GM23338 (cell line): ENCODE data around the gene FUT1. TPM values are rescaled to one million over a fixed set of nuclear protein-coding genes. Genes with fewer than 3 reads are reported as not detected.

Experiments
- ATAC-seq: fragments of 200-7000 bp; cut with Tn5 transposase; 3 replicates; pipeline ENCODE4 v1.9.1; 2020
- DNase-seq: peaks from one replicate; pipeline ENCODE4 v3.0.0-alpha.2; 2015; ENCODE audit warnings: low spot score
- H2AFZ ChIP-seq: fragments of 200-600 bp; sonication (generic); 2 replicates; pipeline ENCODE4 v1.8.0; 2016; ENCODE audit warnings: antibody characterized with exemption, mild to moderate bottlenecking, moderate library complexity
- H3F3A ChIP-seq: fragments of 200-600 bp; sonication (generic); replicated peaks from 2 replicates; pipeline ENCODE4 v1.8.0; 2017; ENCODE audit warnings: antibody characterized with exemption, mixed run types, low read depth
- H3K27ac ChIP-seq: fragments of 200-600 bp; sonication (generic); 2 replicates; pipeline ENCODE4 v1.6.1; 2016; ENCODE audit warnings: low read depth
- H3K27me3 ChIP-seq: fragments of 200-600 bp; sonication (generic); 2 replicates; pipeline ENCODE4 v1.8.0; 2016; ENCODE audit warnings: mild to moderate bottlenecking, mixed run types, moderate library complexity; ENCODE audit not compliant: insufficient read depth
- H3K36me3 ChIP-seq: fragments of 200-600 bp; sonication (generic); 2 replicates; pipeline ENCODE4 v1.8.0; 2016; ENCODE audit warnings: mild to moderate bottlenecking; ENCODE audit not compliant: insufficient read depth
- H3K4me1 ChIP-seq: fragments of 200-600 bp; sonication (generic); 2 replicates; pipeline ENCODE4 v1.8.0; 2016; ENCODE audit warnings: mild to moderate bottlenecking, moderate library complexity; ENCODE audit not compliant: insufficient read depth
- H3K4me2 ChIP-seq: fragments of 200-600 bp; sonication (generic); 2 replicates; pipeline ENCODE4 v1.7.1; 2017; ENCODE audit warnings: mixed run types
- H3K4me3 ChIP-seq: fragments of 200-600 bp; sonication (generic); 2 replicates; pipeline ENCODE4 v1.6.1; 2016; ENCODE audit warnings: mixed run types
- H3K79me2 ChIP-seq: fragments of 200-600 bp; sonication (generic); replicated peaks from 2 replicates; pipeline ENCODE4 v1.8.0; 2017; ENCODE audit warnings: mild to moderate bottlenecking; ENCODE audit not compliant: insufficient read depth
- H3K9me2 ChIP-seq: fragments of 200-600 bp; sonication (generic); 2 replicates; pipeline ENCODE4 v1.8.0; 2017; ENCODE audit not compliant: insufficient read depth
- H4K20me1 ChIP-seq: fragments of 200-600 bp; sonication (generic); replicated peaks from 2 replicates; pipeline ENCODE4 v1.8.0; 2017; ENCODE audit warnings: mild to moderate bottlenecking; ENCODE audit not compliant: insufficient read depth
- H3K27ac Mint-ChIP-seq: 2 replicates; pipeline ENCODE4 v1.8.0; 2020; ENCODE audit warnings: inconsistent platforms, mild to moderate bottlenecking, moderate library complexity, mixed read lengths
- H3K27me3 Mint-ChIP-seq: 3 replicates; pipeline ENCODE4 v1.8.0; 2022; ENCODE audit warnings: low read depth, mild to moderate bottlenecking, moderate library complexity, mixed read lengths, inconsistent platforms; ENCODE audit not compliant: insufficient read depth, poor library complexity
- H3K36me3 Mint-ChIP-seq: 3 replicates; pipeline ENCODE4 v1.8.0; 2021; ENCODE audit warnings: low read depth, mild to moderate bottlenecking, inconsistent platforms, moderate library complexity, mixed read lengths
- H3K4me1 Mint-ChIP-seq: 3 replicates; pipeline ENCODE4 v1.8.0; 2020; ENCODE audit warnings: mild to moderate bottlenecking, inconsistent platforms, mixed read lengths
- H3K4me3 Mint-ChIP-seq: 3 replicates; pipeline ENCODE4 v1.8.0; 2021; ENCODE audit warnings: moderate library complexity, mild to moderate bottlenecking, inconsistent platforms, mixed read lengths
- H3K9me3 Mint-ChIP-seq: 3 replicates; pipeline ENCODE4 v1.8.0; 2020; ENCODE audit warnings: moderate library complexity, mild to moderate bottlenecking, inconsistent platforms, mixed read lengths
- CREB1 ChIP-seq: fragments of 250-450 bp; sonication (Bioruptor Pico); IDR thresholded peaks from 2 replicates; pipeline ENCODE4 v1.5.0; 2020; ENCODE audit warnings: low read depth, mild to moderate bottlenecking, moderate library complexity
- EZH2 ChIP-seq: fragments of 200-600 bp; sonication (generic); IDR thresholded peaks from one replicate; pipeline ENCODE4 v1.8.0; 2017; ENCODE audit warnings: antibody characterized with exemption, mild to moderate bottlenecking, low read depth; ENCODE audit not compliant: unreplicated experiment
- NANOG ChIP-seq: IDR thresholded peaks from 2 replicates; pipeline ENCODE4 v1.6.1; 2016; ENCODE audit warnings: antibody characterized with exemption, borderline replicate concordance
- STAT1 ChIP-seq: IDR thresholded peaks from one replicate; pipeline ENCODE4 v1.6.1; 2016; ENCODE audit warnings: antibody characterized with exemption; ENCODE audit not compliant: unreplicated experiment
- ZNF114 ChIP-seq: fragments of 250-450 bp; sonication (Bioruptor Pico); IDR thresholded peaks from 2 replicates; pipeline ENCODE4 v1.5.0; 2020; ENCODE audit warnings: mild to moderate bottlenecking, moderate library complexity
- ZNF331 ChIP-seq: fragments of 250-450 bp; sonication (Bioruptor Pico); IDR thresholded peaks from 2 replicates; pipeline ENCODE4 v1.5.0; 2020; ENCODE audit warnings: low read depth, mild to moderate bottlenecking, moderate library complexity
- polyA plus RNA-seq: library from polyadenylated mRNA; unstranded; fragments of >200 nt; fragmentation: Nextera tagmentation; extraction: Ambion mirVana; gene quantifications from 2 replicates; pipeline ENCODE4 v1.2.1, GENCODE V29; 2016
- total RNA-seq: library from RNA; depleted of rRNA; stranded (reverse); fragments of >200 nt; shearing (Covaris generic); gene quantifications from 2 replicates; pipeline ENCODE4 v1.2.3, GENCODE V29; 2014
- TF ChIP-seq, protein P1 (sequence below): IDR thresholded peaks from 2 replicates; pipeline ENCODE4 v1.6.1; 2016; ENCODE audit warnings: antibody characterized with exemption
- TF ChIP-seq, protein P2 (sequence below): IDR thresholded peaks from one replicate; pipeline ENCODE4 v1.6.1; 2018; ENCODE audit warnings: antibody characterized with exemption; ENCODE audit not compliant: unreplicated experiment
- TF ChIP-seq, protein P3 (sequence below): fragments of 250-450 bp; sonication (Bioruptor Pico); IDR thresholded peaks from 2 replicates; pipeline ENCODE4 v1.5.0; 2020; ENCODE audit warnings: mild to moderate bottlenecking, moderate library complexity

The FUT1 gene
- total and polyA plus RNA-seq, 2 experiments from 2014 or later, result 4.4 to 20.8 TPM

DNA sequence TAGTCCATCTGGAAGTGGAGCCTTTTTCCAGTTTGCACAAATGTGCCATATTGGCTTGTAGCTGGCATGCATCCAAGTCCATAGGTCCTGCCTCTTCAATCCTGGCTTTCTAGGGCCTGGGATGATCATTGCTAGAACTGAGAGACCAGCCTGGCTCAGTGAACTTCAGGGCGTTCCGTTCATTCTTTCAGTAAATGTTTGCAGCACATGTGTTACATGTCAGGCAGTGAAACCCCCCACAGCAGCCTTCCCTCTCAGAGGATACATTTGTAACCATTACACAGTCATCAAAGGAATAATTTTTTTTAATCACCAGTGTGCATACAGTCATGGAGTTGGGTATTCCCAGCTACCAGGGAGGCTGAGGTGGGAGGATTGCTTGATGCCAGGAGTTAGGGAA, 47.0 kb downstream of the FUT1 start (continued):
- TF ChIP-seq, protein P1, sequence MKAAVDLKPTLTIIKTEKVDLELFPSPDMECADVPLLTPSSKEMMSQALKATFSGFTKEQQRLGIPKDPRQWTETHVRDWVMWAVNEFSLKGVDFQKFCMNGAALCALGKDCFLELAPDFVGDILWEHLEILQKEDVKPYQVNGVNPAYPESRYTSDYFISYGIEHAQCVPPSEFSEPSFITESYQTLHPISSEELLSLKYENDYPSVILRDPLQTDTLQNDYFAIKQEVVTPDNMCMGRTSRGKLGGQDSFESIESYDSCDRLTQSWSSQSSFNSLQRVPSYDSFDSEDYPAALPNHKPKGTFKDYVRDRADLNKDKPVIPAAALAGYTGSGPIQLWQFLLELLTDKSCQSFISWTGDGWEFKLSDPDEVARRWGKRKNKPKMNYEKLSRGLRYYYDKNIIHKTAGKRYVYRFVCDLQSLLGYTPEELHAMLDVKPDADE, result no peak
- TF ChIP-seq ZNF331, result no peak
- no peak for TF ChIP-seq ZNF114 (CRISPR knock-in tag)
- no peak for TF ChIP-seq STAT1
- TF ChIP-seq EZH2, result no peak
- TF ChIP-seq, protein P2, sequence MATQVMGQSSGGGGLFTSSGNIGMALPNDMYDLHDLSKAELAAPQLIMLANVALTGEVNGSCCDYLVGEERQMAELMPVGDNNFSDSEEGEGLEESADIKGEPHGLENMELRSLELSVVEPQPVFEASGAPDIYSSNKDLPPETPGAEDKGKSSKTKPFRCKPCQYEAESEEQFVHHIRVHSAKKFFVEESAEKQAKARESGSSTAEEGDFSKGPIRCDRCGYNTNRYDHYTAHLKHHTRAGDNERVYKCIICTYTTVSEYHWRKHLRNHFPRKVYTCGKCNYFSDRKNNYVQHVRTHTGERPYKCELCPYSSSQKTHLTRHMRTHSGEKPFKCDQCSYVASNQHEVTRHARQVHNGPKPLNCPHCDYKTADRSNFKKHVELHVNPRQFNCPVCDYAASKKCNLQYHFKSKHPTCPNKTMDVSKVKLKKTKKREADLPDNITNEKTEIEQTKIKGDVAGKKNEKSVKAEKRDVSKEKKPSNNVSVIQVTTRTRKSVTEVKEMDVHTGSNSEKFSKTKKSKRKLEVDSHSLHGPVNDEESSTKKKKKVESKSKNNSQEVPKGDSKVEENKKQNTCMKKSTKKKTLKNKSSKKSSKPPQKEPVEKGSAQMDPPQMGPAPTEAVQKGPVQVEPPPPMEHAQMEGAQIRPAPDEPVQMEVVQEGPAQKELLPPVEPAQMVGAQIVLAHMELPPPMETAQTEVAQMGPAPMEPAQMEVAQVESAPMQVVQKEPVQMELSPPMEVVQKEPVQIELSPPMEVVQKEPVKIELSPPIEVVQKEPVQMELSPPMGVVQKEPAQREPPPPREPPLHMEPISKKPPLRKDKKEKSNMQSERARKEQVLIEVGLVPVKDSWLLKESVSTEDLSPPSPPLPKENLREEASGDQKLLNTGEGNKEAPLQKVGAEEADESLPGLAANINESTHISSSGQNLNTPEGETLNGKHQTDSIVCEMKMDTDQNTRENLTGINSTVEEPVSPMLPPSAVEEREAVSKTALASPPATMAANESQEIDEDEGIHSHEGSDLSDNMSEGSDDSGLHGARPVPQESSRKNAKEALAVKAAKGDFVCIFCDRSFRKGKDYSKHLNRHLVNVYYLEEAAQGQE, result no peak

DNA sequence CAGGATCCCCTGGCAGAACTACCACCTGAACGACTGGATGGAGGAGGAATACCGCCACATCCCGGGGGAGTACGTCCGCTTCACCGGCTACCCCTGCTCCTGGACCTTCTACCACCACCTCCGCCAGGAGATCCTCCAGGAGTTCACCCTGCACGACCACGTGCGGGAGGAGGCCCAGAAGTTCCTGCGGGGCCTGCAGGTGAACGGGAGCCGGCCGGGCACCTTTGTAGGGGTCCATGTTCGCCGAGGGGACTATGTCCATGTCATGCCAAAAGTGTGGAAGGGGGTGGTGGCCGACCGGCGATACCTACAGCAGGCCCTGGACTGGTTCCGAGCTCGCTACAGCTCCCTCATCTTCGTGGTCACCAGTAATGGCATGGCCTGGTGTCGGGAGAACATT, 49.1 kb downstream of the FUT1 start:
- H3K4me2 ChIP-seq, result no peak overlapping the region
- Mint-ChIP-seq H3K4me3 (no peak overlapping the region), H3K9me3 (peaks cover 11% of the 10 kb centered on the region), H3K4me1 (peaks cover 4% of the 10 kb centered on the region), H3K36me3 (peaks cover 39% of the 10 kb centered on the region), H3K27me3 (peaks cover 9% of the 10 kb centered on the region), H3K27ac (no peak overlapping the region)
- no peak overlapping the region for H2AFZ ChIP-seq
- peaks cover 2% of the 10 kb centered on the region; the same call in 1 of the 2 replicates for H3K4me1 ChIP-seq
- H3K27ac ChIP-seq, result no peak overlapping the region
- no peak overlapping the region for H3K4me3 ChIP-seq
- H3K9me2 ChIP-seq, result no peaks in the 10 kb centered on the region
- H3K36me3 ChIP-seq, result no peaks in the 10 kb centered on the region
- H3K79me2 ChIP-seq, result no peaks in the 10 kb centered on the region
- ATAC-seq (no peak), DNase-seq (no peak)
- H3F3A ChIP-seq, result no peaks in the 10 kb centered on the region
- no peaks in the 10 kb centered on the region for H4K20me1 ChIP-seq
- H3K27me3 ChIP-seq, result no peaks in the 10 kb centered on the region
- TF ChIP-seq, protein P2, result no peak
- TF ChIP-seq, protein P1, result no peak
- TF ChIP-seq, protein P3, sequence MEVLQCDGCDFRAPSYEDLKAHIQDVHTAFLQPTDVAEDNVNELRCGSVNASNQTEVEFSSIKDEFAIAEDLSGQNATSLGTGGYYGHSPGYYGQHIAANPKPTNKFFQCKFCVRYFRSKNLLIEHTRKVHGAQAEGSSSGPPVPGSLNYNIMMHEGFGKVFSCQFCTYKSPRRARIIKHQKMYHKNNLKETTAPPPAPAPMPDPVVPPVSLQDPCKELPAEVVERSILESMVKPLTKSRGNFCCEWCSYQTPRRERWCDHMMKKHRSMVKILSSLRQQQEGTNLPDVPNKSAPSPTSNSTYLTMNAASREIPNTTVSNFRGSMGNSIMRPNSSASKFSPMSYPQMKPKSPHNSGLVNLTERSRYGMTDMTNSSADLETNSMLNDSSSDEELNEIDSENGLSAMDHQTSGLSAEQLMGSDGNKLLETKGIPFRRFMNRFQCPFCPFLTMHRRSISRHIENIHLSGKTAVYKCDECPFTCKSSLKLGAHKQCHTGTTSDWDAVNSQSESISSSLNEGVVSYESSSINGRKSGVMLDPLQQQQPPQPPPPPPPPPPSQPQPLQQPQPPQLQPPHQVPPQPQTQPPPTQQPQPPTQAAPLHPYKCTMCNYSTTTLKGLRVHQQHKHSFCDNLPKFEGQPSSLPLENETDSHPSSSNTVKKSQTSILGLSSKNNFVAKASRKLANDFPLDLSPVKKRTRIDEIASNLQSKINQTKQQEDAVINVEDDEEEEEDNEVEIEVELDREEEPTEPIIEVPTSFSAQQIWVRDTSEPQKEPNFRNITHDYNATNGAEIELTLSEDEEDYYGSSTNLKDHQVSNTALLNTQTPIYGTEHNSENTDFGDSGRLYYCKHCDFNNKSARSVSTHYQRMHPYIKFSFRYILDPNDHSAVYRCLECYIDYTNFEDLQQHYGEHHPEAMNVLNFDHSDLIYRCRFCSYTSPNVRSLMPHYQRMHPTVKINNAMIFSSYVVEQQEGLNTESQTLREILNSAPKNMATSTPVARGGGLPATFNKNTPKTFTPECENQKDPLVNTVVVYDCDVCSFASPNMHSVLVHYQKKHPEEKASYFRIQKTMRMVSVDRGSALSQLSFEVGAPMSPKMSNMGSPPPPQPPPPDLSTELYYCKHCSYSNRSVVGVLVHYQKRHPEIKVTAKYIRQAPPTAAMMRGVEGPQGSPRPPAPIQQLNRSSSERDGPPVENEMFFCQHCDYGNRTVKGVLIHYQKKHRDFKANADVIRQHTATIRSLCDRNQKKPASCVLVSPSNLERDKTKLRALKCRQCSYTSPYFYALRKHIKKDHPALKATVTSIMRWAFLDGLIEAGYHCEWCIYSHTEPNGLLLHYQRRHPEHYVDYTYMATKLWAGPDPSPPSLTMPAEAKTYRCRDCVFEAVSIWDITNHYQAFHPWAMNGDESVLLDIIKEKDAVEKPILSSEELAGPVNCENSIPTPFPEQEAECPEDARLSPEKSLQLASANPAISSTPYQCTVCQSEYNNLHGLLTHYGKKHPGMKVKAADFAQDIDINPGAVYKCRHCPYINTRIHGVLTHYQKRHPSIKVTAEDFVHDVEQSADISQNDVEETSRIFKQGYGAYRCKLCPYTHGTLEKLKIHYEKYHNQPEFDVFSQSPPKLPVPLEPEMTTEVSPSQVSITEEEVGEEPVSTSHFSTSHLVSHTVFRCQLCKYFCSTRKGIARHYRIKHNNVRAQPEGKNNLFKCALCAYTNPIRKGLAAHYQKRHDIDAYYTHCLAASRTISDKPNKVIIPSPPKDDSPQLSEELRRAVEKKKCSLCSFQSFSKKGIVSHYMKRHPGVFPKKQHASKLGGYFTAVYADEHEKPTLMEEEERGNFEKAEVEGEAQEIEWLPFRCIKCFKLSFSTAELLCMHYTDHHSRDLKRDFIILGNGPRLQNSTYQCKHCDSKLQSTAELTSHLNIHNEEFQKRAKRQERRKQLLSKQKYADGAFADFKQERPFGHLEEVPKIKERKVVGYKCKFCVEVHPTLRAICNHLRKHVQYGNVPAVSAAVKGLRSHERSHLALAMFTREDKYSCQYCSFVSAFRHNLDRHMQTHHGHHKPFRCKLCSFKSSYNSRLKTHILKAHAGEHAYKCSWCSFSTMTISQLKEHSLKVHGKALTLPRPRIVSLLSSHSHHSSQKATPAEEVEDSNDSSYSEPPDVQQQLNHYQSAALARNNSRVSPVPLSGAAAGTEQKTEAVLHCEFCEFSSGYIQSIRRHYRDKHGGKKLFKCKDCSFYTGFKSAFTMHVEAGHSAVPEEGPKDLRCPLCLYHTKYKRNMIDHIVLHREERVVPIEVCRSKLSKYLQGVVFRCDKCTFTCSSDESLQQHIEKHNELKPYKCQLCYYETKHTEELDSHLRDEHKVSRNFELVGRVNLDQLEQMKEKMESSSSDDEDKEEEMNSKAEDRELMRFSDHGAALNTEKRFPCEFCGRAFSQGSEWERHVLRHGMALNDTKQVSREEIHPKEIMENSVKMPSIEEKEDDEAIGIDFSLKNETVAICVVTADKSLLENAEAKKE (CRISPR knock-in tag), result no peak
- no peak for TF ChIP-seq NANOG
- TF ChIP-seq CREB1, result no peak
